Naive thymus-derived CD8-positive, alpha-beta T cell (primary cell): ENCODE measurements around the gene ARL15. TPM values are rescaled to one million over a fixed set of nuclear protein-coding genes. Genes with fewer than 3 reads are reported as not detected.

Experiments used
- ATAC-seq, 2 donors: fragments of 150-1000 bp; cut with Tn5 transposase in 1 of 2; sonication (Bioruptor Pico), chemical (Tn5 transposase) in 1 of 2; 1 replicate in 1 of 2; 2 replicates in 1 of 2; pipeline ENCODE4 v1.10.0; 2021; ENCODE audit warnings: mild to moderate bottlenecking in 2 of 2, moderate library complexity in 2 of 2
- POLR2A ChIA-PET: fragments of 350-600 bp; sonication (Branson Sonifier 250); formaldehyde crosslinking; loops from one replicate; lab custom pipeline; 2021; ENCODE audit warnings: antibody characterized with exemption; lab: Charles Lee
- DNase-seq, 10 donors: peaks; one replicate each; pipeline versions ENCODE4 v3.0.0 to v3.0.0-alpha.2; 2020 to 2022
- H3K27ac Mint-ChIP-seq, 10 donors: one replicate each; pipeline ENCODE4 v1.8.0; 2020 to 2022; ENCODE audit warnings: mild to moderate bottlenecking in 10 of 10, mixed read lengths in 10 of 10, moderate library complexity in 4 of 10, inconsistent platforms in 1 of 10
- H3K27me3 Mint-ChIP-seq, 5 donors: one replicate each; pipeline ENCODE4 v1.8.0; 2021 to 2022; ENCODE audit warnings: mixed read lengths in 5 of 5
- H3K36me3 Mint-ChIP-seq, 3 donors: one replicate each; pipeline ENCODE4 v1.8.0; 2020 to 2022; ENCODE audit warnings: mixed read lengths in 3 of 3, mild to moderate bottlenecking in 2 of 3, inconsistent platforms in 1 of 3
- H3K4me1 Mint-ChIP-seq, 4 donors: one replicate each; pipeline ENCODE4 v1.8.0; 2021 to 2022; ENCODE audit warnings: mixed read lengths in 4 of 4
- H3K4me3 Mint-ChIP-seq, 10 donors: one replicate each; pipeline ENCODE4 v1.8.0; 2020 to 2022; ENCODE audit warnings: mild to moderate bottlenecking in 10 of 10, mixed read lengths in 10 of 10, moderate library complexity in 6 of 10, inconsistent platforms in 1 of 10
- H3K9me3 Mint-ChIP-seq, 9 donors: one replicate each; pipeline ENCODE4 v1.8.0; 2020 to 2022; ENCODE audit warnings: mixed read lengths in 9 of 9, mild to moderate bottlenecking in 3 of 9, inconsistent platforms in 1 of 9, moderate library complexity in 1 of 9
- polyA plus RNA-seq, 3 donors: library from polyadenylated mRNA; unstranded; fragments of 300-500 nt; fragmentation: Illumina TruSeq; gene quantifications; one replicate each; pipeline ENCODE4 v1.2.3, GENCODE V29; 2021
- total RNA-seq, 8 experiments: library from RNA in 2 of 8; stranded (reverse) in 2 of 8; gene quantifications; one replicate each; pipeline ENCODE4 v1.2.3 and lab custom pipeline; 2021 to 2026

Gene ARL15
- total and polyA plus RNA-seq, 5 experiments from 2014 or later, result 9.9 to 15.2 (median 12.4) TPM

DNA sequence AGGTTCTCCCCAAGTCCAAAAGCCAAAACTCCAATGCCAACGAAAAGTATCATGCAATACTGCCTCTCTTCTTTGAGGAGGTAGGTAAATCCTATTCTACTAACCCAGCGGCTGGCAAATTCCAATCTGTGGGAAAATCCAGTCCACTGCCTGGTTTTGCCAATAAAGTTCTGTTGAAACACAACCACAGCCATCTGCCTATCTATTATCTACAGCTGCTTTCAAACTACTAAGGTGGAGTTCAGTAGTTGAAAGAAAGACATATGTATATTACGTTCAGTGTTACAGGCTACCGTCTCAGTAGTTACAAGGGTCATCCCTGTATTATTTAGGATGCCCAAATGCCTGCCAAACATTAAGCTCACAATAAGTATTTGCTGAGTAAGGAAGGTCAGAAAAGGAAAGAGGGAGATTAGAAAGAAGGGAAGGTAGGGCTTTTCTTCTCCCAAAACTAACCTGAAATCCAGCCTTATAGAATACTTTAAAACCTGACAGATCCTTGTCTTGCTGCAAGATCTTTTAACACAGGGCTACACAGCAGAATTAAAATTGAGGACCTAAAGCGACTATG, 16.2 kb downstream of the ARL15 start:
- Mint-ChIP-seq H3K9me3 (peaks cover 0 to 1% (median 0%) of the 10 kb centered on the region in 9 donors), H3K36me3 (peaks cover 0 to 4% (median 2%) of the 10 kb centered on the region in 3 donors), H3K4me3 (no peak overlapping the region), H3K27ac (peak overlapping the region in 1 of 10 donors; percentile 32), H3K4me1 (peaks cover 22 to 57% (median 45%) of the 10 kb centered on the region in 4 donors), H3K27me3 (no peaks in the 10 kb centered on the region)
- DNase-seq (no peak), ATAC-seq (no peak)
- POLR2A ChIA-PET, result no interaction called here

DNA sequence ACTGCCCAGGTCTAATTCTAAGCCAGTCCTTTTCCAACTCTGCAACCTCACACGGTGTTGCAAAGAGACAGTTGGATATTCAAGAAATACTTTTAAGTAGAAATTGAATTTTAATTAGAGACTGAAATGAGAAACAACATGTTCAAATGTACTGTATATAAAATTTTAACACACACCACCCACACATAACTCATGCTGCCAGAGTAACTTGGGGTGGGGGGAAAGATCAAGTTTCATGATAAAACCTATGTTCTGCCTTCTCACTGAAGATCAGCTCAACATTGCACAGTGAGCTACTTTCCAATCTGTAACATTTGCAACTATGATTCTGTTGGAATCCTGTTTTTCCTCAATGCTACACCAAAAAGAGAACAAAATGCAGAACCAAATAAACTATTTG, 17.5 kb downstream of the ARL15 start:
- no peak for DNase-seq
- peaks cover 0 to 10% (median 1%) of the 10 kb centered on the region in 9 donors for H3K9me3 Mint-ChIP-seq
- no peaks in the 10 kb centered on the region for H3K27me3 Mint-ChIP-seq
- ATAC-seq, result no peak
- H3K27ac Mint-ChIP-seq, result no peak overlapping the region
- H3K36me3 Mint-ChIP-seq, result peaks cover 0 to 4% (median 0%) of the 10 kb centered on the region in 3 donors
- peaks cover 14 to 44% (median 40%) of the 10 kb centered on the region in 4 donors for H3K4me1 Mint-ChIP-seq
- no peak overlapping the region for H3K4me3 Mint-ChIP-seq
- POLR2A ChIA-PET, result no interaction called here

GRCh38 chr5:54291498-54291897, 18.9 kb downstream of the ARL15 start:
- Mint-ChIP-seq H3K27ac (no peak overlapping the region), H3K27me3 (no peaks in the 10 kb centered on the region), H3K9me3 (peaks cover 0 to 16% (median 6%) of the 10 kb centered on the region in 9 donors), H3K4me1 (peaks cover 15 to 38% (median 29%) of the 10 kb centered on the region in 4 donors), H3K36me3 (peaks cover 0 to 11% (median 0%) of the 10 kb centered on the region in 3 donors), H3K4me3 (no peak overlapping the region)
- ATAC-seq (no peak), DNase-seq (no peak)
- POLR2A ChIA-PET, result no interaction called here

- DNase-seq (no peak), ATAC-seq (no peak)
- H3K36me3 Mint-ChIP-seq, result peaks cover 0 to 14% (median 2%) of the 10 kb centered on the region in 3 donors
- H3K27me3 Mint-ChIP-seq, result no peaks in the 10 kb centered on the region
- H3K9me3 Mint-ChIP-seq, result peaks cover 0 to 16% (median 6%) of the 10 kb centered on the region in 9 donors
- peaks cover 13 to 25% (median 21%) of the 10 kb centered on the region in 4 donors for H3K4me1 Mint-ChIP-seq
- POLR2A ChIA-PET, result no interaction called here
- no peak overlapping the region for H3K4me3 Mint-ChIP-seq
- no peak overlapping the region for H3K27ac Mint-ChIP-seq
These were observed 20.6 kb downstream of the ARL15 start for GRCh38 chr5:54289769-54290168.

- H3K27me3 Mint-ChIP-seq, result no peaks in the 10 kb centered on the region
These were observed 21.7 kb downstream of the ARL15 start for GRCh38 chr5:54288568-54289217.

DNA sequence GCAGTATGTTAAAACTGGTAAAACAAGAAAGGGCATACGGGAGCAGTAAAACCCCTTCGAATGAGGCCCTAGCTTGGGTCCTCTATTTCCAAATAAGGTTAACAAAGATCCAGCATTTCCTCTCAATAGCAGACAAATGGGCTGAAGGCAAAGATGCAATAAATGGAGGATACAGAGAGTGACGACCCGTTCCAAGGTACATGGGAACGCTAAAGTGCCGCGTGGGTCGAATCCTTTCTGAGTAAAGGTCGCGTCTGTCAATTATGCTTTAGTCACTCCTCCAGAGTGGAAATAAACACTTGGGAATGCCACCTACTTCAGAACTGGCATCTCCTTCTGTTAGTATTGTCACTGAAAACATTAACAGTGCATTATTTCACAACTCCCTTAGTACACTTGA, 24.7 kb downstream of the ARL15 start:
- POLR2A ChIA-PET, result no interaction called here

More at GRCh38 chr5:54288568-54289217, 21.7 kb downstream of the ARL15 start:
- no peak overlapping the region for H3K4me3 Mint-ChIP-seq
- H3K9me3 Mint-ChIP-seq, result peaks cover 0 to 16% (median 6%) of the 10 kb centered on the region in 9 donors
- H3K36me3 Mint-ChIP-seq, result peaks cover 0 to 16% (median 2%) of the 10 kb centered on the region in 3 donors
- no peak for DNase-seq
- peaks cover 10 to 18% (median 16%) of the 10 kb centered on the region in 4 donors for H3K4me1 Mint-ChIP-seq
- ATAC-seq, result no peak
- POLR2A ChIA-PET, result no interaction called here
- no peak overlapping the region for H3K27ac Mint-ChIP-seq

DNA sequence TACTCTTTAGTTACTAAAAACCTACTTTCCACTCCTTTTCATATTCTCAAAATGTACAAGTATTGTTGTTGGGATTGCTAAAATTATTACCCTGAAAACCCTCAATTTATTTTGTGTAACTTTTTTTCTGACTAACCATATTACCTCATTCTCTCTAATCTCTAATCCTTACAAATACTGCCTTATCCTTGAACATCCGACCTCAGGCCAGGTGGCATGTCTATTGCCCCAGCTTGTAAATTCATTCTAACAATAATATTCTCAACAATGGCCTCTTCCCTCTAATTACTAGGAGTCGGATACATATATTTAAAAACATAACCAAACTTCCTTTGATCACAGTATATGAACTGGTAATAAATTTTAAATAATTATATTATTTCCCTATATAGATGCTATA, 25.8 kb downstream of the ARL15 start:
- POLR2A ChIA-PET, result no interaction called here
- Mint-ChIP-seq H3K4me1 (peaks cover 0 to 12% (median 6%) of the 10 kb centered on the region in 4 donors), H3K27me3 (no peaks in the 10 kb centered on the region), H3K9me3 (peaks cover 0 to 29% (median 8%) of the 10 kb centered on the region in 9 donors), H3K36me3 (peaks cover 13 to 31% (median 14%) of the 10 kb centered on the region in 3 donors), H3K4me3 (no peak overlapping the region), H3K27ac (no peak overlapping the region)
- no peak for DNase-seq
- ATAC-seq, result no peak

More for the DNA sequence above, 24.7 kb downstream of the ARL15 start:
- Mint-ChIP-seq H3K36me3 (peaks cover 4 to 22% (median 6%) of the 10 kb centered on the region in 3 donors), H3K27ac (no peak overlapping the region), H3K4me1 (peaks cover 5 to 13% (median 10%) of the 10 kb centered on the region in 4 donors), H3K9me3 (peaks cover 0 to 21% (median 8%) of the 10 kb centered on the region in 9 donors), H3K4me3 (no peak overlapping the region), H3K27me3 (no peaks in the 10 kb centered on the region)
- ATAC-seq (no peak), DNase-seq (no peak)

DNA sequence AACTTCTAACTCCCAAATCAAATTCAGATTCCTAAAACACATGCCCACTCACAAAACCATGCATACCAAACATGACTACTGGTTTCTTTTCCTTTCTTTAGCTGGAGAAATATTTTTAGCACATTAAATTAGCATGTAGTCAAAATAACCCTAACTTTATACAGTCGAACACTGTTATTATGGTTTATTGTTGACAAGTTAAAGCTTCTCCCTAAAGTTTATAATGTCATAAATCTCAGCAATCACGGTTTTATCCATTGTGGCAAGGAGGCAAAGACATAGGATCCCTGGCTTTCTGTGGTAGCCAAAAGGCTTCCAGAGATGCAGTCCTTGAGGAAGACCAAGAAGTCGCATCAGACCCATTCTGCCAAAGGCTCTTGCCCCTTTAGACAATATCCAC, 27.5 kb downstream of the ARL15 start:
- Mint-ChIP-seq H3K27ac (no peak overlapping the region), H3K4me1 (peaks cover 3 to 15% (median 8%) of the 10 kb centered on the region in 4 donors)

DNA sequence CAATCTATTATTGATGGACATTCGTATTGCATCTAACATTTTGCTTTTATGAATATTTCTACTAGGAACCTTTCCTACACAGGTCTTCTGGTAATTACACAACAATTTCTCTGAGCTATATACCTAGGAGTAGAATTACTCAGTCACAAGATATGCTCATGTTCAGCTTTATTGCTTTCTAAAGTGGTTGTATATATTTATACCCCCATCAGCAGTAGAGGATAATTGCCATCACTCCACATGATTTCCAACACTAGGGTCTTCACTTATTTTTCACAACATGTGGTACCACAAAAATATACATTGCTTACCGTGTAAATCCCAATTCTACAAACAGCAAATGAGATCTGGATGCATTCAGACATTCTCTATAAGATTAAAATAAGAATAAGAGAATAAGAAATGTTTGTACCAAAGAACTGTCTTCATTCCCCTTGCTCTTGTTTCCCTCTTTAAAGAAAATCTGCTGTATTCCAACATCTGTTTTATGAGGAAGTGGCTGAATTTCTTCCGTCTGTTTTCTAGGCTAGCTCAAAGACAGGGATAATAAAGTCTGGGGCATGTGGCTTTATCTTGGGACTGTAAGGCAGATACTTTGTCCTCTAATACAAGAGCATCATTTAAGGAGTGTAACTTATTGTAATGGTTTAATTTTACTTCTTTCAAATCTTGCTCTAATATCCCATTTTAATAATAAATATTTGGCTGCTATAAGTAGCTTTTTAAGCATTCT, 28.2 kb downstream of the ARL15 start:
- Mint-ChIP-seq H3K27ac (no peak overlapping the region), H3K36me3 (peaks cover 14 to 41% (median 25%) of the 10 kb centered on the region in 3 donors), H3K4me1 (peaks cover 3 to 12% (median 6%) of the 10 kb centered on the region in 4 donors), H3K4me3 (no peak overlapping the region), H3K27me3 (no peaks in the 10 kb centered on the region), H3K9me3 (peaks cover 0 to 16% (median 3%) of the 10 kb centered on the region in 9 donors)
- no peak for ATAC-seq
- no peak for DNase-seq
- POLR2A ChIA-PET, result no interaction called here

More for the DNA sequence above, 27.5 kb downstream of the ARL15 start:
- ATAC-seq (no peak), DNase-seq (no peak)
- Mint-ChIP-seq H3K4me3 (no peak overlapping the region), H3K27me3 (no peaks in the 10 kb centered on the region), H3K36me3 (peaks cover 14 to 42% (median 22%) of the 10 kb centered on the region in 3 donors), H3K9me3 (peaks cover 0 to 18% (median 4%) of the 10 kb centered on the region in 9 donors)
- POLR2A ChIA-PET, result no interaction called here

GRCh38 chr5:54279960-54280359, 30.4 kb downstream of the ARL15 start:
- H3K27ac Mint-ChIP-seq, result peak overlapping the region in 1 of 10 donors; percentile 25
- H3K4me1 Mint-ChIP-seq, result peaks cover under 1 to 15% (median 12%) of the 10 kb centered on the region in 4 donors
- POLR2A ChIA-PET, result no interaction called here
- DNase-seq (no peak), ATAC-seq (no peak)
- no peak overlapping the region for H3K4me3 Mint-ChIP-seq
- H3K27me3 Mint-ChIP-seq, result no peaks in the 10 kb centered on the region
- peaks cover 0 to 12% (median 3%) of the 10 kb centered on the region in 9 donors for H3K9me3 Mint-ChIP-seq
- H3K36me3 Mint-ChIP-seq, result peaks cover 14 to 33% (median 26%) of the 10 kb centered on the region in 3 donors

DNA sequence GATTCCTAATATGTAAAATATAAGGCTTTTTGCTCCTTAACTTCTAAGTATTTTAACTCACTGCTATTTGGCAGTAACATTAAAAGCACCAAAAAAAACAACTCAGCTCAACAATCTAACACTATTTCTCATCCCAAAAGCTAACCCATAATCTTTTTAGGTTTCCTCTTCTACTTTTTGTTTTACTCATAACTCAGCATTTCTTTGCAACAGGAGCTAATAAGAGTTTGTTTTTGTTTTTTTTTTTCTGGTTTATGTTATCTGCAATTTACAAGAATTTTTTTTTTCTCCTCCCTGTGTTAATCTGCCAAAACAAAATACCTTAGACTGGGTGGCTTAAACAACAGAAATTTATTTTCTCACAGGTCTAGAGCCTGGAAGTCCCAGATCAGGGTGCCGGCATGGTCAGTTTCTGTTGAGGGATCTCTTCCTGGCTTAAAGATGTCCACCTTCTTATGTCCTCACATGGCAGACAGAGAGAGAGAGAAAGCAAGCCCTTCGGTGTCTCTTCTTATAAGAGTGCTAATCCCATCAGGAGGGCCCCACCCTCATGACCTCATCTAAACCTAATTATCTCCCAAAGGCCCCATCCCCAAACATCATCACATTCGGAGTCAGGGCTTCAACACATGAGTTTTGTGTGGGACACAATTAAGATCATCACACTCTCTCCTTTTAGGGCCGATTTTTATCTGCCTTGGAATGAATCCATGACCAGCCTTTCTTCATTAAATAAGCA, 31.2 kb downstream of the ARL15 start:
- H3K4me1 Mint-ChIP-seq, result peaks cover 3 to 15% (median 13%) of the 10 kb centered on the region in 4 donors
- POLR2A ChIA-PET, result no interaction called here
- H3K36me3 Mint-ChIP-seq, result peaks cover 14 to 33% (median 26%) of the 10 kb centered on the region in 3 donors
- H3K27me3 Mint-ChIP-seq, result no peaks in the 10 kb centered on the region
- H3K27ac Mint-ChIP-seq, result peak overlapping the region in 2 of 10 donors; percentile 7 to 10
- no peak overlapping the region for H3K4me3 Mint-ChIP-seq
- ATAC-seq, result no peak
- peaks cover 0 to 12% (median 3%) of the 10 kb centered on the region in 9 donors for H3K9me3 Mint-ChIP-seq
- no peak for DNase-seq
